ENCODE results near the gene ELOB. TPM values are rescaled to one million over a fixed set of nuclear protein-coding genes. Genes with fewer than 3 reads are reported as not detected.

The ELOB gene
- polyA plus RNA-seq (2011; rRNA removed) (146 and 230 TPM in 2 replicates), polyA minus RNA-seq (2011; rRNA and poly(A)+ RNA removed) (64.6 and 91.4 TPM in 2 replicates)

GRCh38 chr16:2777231-2777902 is at the start of gene ELOB:
Gene ELOB, minus strand, starts transcription at chr16:2777280. Its CDS starts 41 bp downstream, at chr16:2777239.
- Histone ChIP-seq H3K4me3 (ENCODE audit: low read depth, low read length) (peak within 1 kb of the TSS; percentile 96), H3K9me3 (ENCODE audit: control insufficient read depth, insufficient read depth, low read length) (no peaks in the 10 kb centered on the region; the same call in 1 of the 2 replicates), H3K27ac (ENCODE audit: low read depth, low read length) (peak within 1 kb of the TSS; percentile 92), H3K27me3 (ENCODE audit: control insufficient read depth, insufficient read depth, low read length) (no peaks in the 10 kb centered on the region)
- TF ChIP-seq CTCF (IDR thresholded peaks at IDR 0.05; ENCODE audit: low read depth, low read length): no peak
- ChIA-PET POLR2A (interaction anchor here (1.0 to 3.7 kb wide), 3 partner anchors 14 to 95 kb away, joined by 3 to 17 read pairs (median 3); partner anchors contain the start of genes KCTD5 and SRRM2), CTCF (interaction anchor here (1.7 kb wide), 1 partner anchor 90 kb away, joined by 9 read pairs; no protein-coding TSS in a partner anchor)
- peak; percentile 18 for DNase-seq (ENCODE audit: low read depth, low spot score)

- ChIA-PET POLR2A (no interaction called here), CTCF (interaction anchor here (1.0 kb wide), 1 partner anchor 13 kb away, joined by 5 read pairs; no protein-coding TSS in a partner anchor)
- TF ChIP-seq CTCF (IDR thresholded peaks at IDR 0.05; ENCODE audit: low read depth, low read length): no peak
- H3K27me3 ChIP-seq (ENCODE audit: control insufficient read depth, insufficient read depth, low read length): peaks cover 35% of the 10 kb centered on the region
- H3K27ac ChIP-seq (ENCODE audit: low read depth, low read length): no peak overlapping the region
- no peaks in the 10 kb centered on the region; the same call in 1 of the 2 replicates for H3K9me3 ChIP-seq (ENCODE audit: control insufficient read depth, insufficient read depth, low read length)
- DNase-seq (ENCODE audit: low read depth, low spot score): no peak
- H3K4me3 ChIP-seq (ENCODE audit: low read depth, low read length): no peak overlapping the region
Observed at GRCh38 chr16:2825906-2826305, 48.8 kb upstream of the ELOB start.

- H3K27me3 ChIP-seq (ENCODE audit: control insufficient read depth, insufficient read depth, low read length): peaks cover 41% of the 10 kb centered on the region
- CTCF ChIA-PET: interaction anchor here (1.0 kb wide), 1 partner anchor 14 kb away, joined by 5 read pairs; no protein-coding TSS in a partner anchor
- no peak for TF ChIP-seq CTCF (IDR thresholded peaks at IDR 0.05; ENCODE audit: low read depth, low read length)
- no peak for DNase-seq (ENCODE audit: low read depth, low spot score)
- H3K4me3 ChIP-seq (ENCODE audit: low read depth, low read length): no peak overlapping the region
- POLR2A ChIA-PET: no interaction called here
- H3K27ac ChIP-seq (ENCODE audit: low read depth, low read length): no peak overlapping the region
- no peaks in the 10 kb centered on the region; the same call in 1 of the 2 replicates for H3K9me3 ChIP-seq (ENCODE audit: control insufficient read depth, insufficient read depth, low read length)
Observed at GRCh38 chr16:2825049-2825742, 48.1 kb upstream of the ELOB start.

- peaks cover 40% of the 10 kb centered on the region for H3K27me3 ChIP-seq (ENCODE audit: control insufficient read depth, insufficient read depth, low read length)
- no peak overlapping the region for H3K4me3 ChIP-seq (ENCODE audit: low read depth, low read length)
- no peak overlapping the region for H3K27ac ChIP-seq (ENCODE audit: low read depth, low read length)
- no peak for DNase-seq (ENCODE audit: low read depth, low spot score)
- H3K9me3 ChIP-seq (ENCODE audit: control insufficient read depth, insufficient read depth, low read length): no peaks in the 10 kb centered on the region; the same call in 1 of the 2 replicates
- TF ChIP-seq CTCF (IDR thresholded peaks at IDR 0.05; ENCODE audit: low read depth, low read length): no peak
- ChIA-PET CTCF (no interaction called here), POLR2A (no interaction called here)
Observed at GRCh38 chr16:2824626-2825025, 47.5 kb upstream of the ELOB start.

Data from AG04450 (cell line).